ENCODE results near the gene CDK6. TPM values are rescaled to one million over a fixed set of nuclear protein-coding genes. Genes with fewer than 3 reads are reported as not detected.

The CDK6 gene
- total and polyA plus RNA-seq, 2 experiments from 2014 or later: 7.4 to 23.7 TPM

DNA sequence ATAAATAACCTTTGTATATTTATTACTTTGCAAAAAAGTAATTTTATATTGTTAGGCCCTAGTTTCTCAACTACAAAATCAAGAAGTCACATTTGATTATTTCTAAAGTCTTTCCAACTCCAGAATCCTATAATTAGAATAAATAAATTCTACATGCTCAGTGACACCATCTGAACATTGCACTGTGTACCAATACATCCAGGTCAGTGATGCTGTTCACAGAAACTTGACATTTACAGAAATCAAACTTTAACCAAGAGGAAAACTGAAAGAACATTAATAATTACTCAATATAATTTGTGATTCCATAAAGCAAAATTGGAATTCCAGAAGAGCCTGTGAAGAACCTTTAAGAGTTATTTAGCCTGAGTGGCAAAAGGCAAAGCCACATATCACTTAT lies 142.2 kb downstream of the CDK6 start:
- Mint-ChIP-seq H3K36me3 (ENCODE audit: low read depth) (no peaks in the 10 kb centered on the region), H3K4me1 (peaks cover 22% of the 10 kb centered on the region), H3K27me3 (ENCODE audit: insufficient read depth, low read depth, poor library complexity) (no peaks in the 10 kb centered on the region), H3K9me3 (no peaks in the 10 kb centered on the region), H3K4me3 (no peak overlapping the region), H3K27ac (no peak overlapping the region)
- ATAC-seq: no peak
- Histone ChIP-seq H3K27ac (ENCODE audit: low read depth) (no peak overlapping the region), H3K79me2 (replicated peaks; ENCODE audit: insufficient read depth) (no peaks in the 10 kb centered on the region), H4K20me1 (replicated peaks; ENCODE audit: insufficient read depth) (no peaks in the 10 kb centered on the region), H2AFZ (no peak overlapping the region), H3K36me3 (ENCODE audit: insufficient read depth) (no peaks in the 10 kb centered on the region), H3F3A (replicated peaks; ENCODE audit: low read depth) (no peaks in the 10 kb centered on the region), H3K27me3 (ENCODE audit: insufficient read depth) (no peaks in the 10 kb centered on the region), H3K4me1 (ENCODE audit: insufficient read depth) (peaks cover 8% of the 10 kb centered on the region; the same call in 1 of the 2 replicates), H3K4me2 (no peak overlapping the region), H3K9me2 (ENCODE audit: insufficient read depth) (no peaks in the 10 kb centered on the region), H3K4me3 (no peak overlapping the region)
- TF ChIP-seq REST (IDR thresholded peaks at IDR 0.05; ENCODE audit: unreplicated experiment) (no peak), EZH2phosphoT487 (IDR thresholded peaks at IDR 0.05; ENCODE audit: unreplicated experiment) (no peak), ETS1 (IDR thresholded peaks at IDR 0.05) (no peak), ZNF114 (CRISPR knock-in tag; IDR thresholded peaks at IDR 0.05) (no peak), NANOG (IDR thresholded peaks at IDR 0.05; ENCODE audit: borderline replicate concordance) (no peak), CTCF (conservative IDR thresholded peaks at IDR 0.05; ENCODE audit: low read depth in 2 of 2) (no peak), CREB1 (CRISPR knock-in tag; IDR thresholded peaks at IDR 0.05; ENCODE audit: low read depth) (no peak), JUNB (IDR thresholded peaks at IDR 0.05; ENCODE audit: unreplicated experiment) (no peak), POLR2AphosphoS5 (IDR thresholded peaks at IDR 0.05; ENCODE audit: low read depth) (no peak), ZNF462 (CRISPR knock-in tag; IDR thresholded peaks at IDR 0.05) (no peak), STAT1 (IDR thresholded peaks at IDR 0.05; ENCODE audit: unreplicated experiment) (no peak), ZNF331 (CRISPR knock-in tag; IDR thresholded peaks at IDR 0.05; ENCODE audit: low read depth) (no peak)
- no peak for DNase-seq (ENCODE audit: low spot score)
